Right lung (tissue), 5 donors: ENCODE results near the gene RGS5. TPM values are rescaled to one million over a fixed set of nuclear protein-coding genes. Genes with fewer than 3 reads are reported as not detected.
A peak's percentile ranks its signal among the peaks of the same experiment; 100 is the strongest.

Experiments used
- DNase-seq, 2 donors: peaks; one replicate each; pipeline ENCODE4 v3.0.0-alpha.2; 2013
- polyA plus RNA-seq, 5 donors: library from polyadenylated mRNA; unstranded; fragments of 120-200 nt; gene quantifications; one replicate each; pipeline versions ENCODE4 v1.2.1 to v1.2.3, GENCODE V29; 2013; ENCODE audit warnings: inconsistent platforms in 1 of 5, low replicate concordance in 1 of 5; ENCODE audit not compliant: insufficient read length in 5 of 5, insufficient read depth in 1 of 5

RGS5 gene
- polyA plus RNA-seq, 5 donors = 93.7 to 149 (median 113) TPM

DNA sequence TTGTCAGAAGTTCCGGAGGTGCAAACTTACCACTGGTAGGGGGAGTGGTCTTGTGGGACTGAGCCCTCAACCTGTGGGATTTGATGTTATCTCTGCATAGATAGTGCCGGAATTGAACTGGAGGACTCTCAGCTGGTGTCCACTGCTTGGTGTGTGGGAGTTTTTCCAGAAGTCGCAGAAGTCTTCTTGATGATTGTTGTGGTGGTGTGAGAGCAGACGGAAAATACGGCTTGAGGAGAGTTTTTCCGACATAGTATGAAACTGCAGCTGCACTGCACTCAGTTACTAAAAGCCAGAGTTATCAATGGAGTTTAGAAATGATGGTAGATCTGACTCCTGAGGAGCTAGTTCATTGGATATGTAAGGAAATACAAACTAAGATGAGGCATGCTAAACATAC is 14.9 kb downstream of the RGS5 start:
- no peak for DNase-seq

DNA sequence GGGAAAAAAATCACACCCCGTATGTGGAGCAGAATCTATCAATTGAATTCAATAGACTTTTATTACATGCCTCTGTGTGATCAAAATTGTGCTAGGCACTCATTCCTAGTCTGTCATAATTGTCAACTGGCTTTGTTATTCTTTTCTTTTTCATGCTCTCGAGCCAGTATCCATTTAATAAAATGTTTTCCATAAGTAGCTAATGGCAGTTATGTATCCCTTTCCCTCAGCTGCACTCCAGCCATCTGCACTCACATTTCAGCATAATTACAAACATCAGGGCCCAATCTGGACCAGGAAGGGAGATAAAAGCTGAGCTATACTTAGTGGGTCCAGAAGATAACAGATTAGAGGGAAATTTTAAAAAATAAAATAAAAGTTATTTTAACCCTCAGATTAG is 15.9 kb downstream of the RGS5 start:
- DNase-seq = no peak

DNA sequence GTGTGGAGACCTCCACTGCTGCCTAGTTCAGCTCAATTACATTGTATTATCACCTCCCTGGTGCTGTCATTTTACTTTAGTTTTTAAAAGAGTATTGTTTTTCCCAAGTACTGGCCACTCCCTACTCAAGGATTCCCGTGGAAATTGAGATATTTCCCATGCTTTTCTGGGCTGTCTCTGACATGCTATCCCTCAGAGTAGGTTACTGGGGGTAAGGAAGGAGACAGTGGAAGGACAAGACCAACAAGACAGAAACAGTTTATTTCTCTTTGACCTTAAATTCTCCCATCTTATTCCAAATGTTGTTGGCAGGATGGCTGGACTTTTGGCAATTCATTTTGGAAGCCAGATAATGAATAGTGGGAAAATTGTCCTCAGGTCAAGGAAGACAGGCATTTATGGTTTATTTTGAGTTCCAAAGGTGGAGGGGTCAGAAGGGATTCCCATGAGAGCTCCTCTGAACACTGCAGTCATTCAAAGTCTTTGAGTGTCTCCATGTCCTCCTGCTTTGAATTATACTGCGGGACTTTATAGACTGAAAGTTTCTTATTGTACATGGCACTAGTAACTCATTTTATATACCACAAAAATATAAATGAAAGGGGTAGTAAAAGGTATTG is 20.3 kb downstream of the RGS5 start:
- DNase-seq = no peak

DNA sequence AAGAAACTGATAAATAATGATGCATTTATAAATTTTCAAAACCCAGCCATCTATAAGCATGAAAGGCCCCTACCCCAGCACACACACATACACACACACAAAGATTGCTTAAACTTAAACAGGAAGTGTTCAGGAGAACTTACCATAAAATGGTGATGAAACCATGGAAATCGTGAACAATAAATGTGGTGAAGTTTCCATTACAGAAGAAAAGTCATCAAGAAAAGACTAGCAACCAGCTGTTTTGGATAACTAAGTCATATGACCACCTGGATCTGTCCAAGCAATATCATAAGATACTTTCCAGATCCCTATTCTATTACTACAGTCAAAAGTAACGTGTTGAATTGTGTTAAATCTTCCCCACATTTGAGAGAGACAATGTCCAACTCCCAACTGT is 24.1 kb downstream of the RGS5 start:
- no peak for DNase-seq

DNA sequence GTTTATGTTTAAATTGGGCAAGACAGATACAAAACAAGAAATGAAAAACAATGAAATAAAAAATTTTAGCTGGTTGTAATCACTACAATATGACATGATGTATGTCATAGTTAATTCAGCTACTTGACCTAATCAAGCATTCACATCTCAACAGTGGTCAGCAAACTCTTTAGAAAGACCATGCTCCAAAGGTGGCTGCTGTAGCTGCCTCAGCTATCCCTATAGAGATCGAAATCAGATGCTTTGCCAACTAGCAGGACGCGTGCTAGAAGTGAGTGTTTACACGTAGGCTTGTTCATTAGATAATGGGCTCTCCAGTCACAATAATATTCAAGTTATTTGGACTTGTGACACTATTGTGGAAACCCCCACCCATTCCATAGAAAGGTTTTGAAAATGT is 25.9 kb downstream of the RGS5 start:
- DNase-seq = no peak

DNA sequence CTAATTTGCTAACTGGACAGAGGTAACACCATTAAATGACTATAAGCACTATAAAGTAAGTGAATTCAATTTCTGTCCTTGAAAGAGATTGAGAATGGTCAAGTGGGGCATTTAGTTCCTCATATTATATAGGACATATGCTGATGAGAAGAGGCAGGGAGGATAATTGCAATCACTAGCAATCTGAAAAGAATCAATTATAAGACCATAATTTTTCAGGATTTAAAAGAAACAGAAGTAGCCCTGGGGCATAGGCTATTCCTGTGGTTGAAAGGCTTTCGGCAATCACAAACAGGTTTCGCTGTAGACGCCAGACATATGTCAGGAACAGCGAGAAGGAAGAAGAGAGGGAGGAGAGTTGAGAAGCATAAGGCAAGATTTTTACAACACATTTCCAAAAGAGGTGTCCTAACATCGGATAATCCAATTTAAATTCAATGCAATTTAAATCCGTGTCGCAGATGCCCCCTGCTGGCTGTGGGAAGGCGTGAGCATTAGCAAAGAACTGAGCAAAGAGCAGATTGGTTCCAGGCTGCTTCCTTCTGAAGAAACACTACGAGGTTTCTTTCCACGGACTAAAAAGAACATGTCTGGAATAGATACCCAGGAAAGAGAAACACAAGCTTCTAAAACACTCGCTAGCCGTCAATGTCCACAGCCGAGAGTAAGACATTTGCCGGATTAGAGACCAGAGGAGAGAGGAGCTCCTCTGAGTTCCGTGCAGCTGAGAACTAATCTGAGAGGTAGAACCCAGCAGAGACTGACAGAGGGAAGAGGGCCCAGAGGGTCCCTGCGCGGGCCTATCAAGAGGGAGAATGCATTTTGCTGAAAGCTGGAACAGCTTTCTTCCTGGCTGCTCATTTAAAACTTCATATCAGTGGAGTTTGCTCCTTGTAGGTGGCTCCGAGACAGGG is 27.9 kb downstream of the RGS5 start:
- peak in 1 of 2 donors; percentile 48 for DNase-seq

DNA sequence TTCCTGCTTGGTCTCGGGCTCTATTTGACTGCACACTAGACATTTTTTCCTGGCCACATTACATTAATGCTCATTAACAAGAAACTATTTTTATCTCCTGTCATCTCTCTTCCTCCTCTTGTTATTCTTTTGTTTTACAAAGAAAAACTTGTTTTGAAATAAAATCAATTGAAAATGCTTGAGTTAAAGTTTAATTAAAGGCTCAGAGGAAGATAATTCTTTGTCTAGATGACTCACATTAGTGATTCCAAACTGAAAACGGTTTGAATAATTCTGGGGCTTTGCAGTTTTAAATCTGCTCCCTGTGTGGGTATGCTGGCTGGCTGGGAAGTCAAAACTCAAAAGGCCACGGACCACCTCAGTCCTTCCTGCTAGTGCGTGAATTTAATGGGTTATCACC is 29.6 kb downstream of the RGS5 start:
- no peak for DNase-seq

DNA sequence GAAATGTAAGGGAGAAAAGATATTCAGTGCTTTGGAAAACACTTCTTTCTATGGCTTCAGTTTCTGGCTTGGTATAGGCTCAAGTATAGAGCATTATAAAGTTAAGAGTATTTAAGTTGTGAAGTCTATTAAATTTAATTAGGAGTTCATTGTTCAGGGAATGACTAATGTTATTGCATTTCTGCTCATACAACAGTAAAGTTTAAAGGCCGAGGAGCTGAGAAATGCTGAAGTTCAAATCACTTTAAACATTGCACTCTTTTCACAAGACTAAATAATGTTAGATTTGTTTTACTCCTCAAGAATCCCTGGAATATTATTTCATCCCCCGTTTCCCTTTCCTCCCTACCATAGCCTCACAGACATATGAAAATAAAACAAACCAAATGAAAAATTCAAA is 30.1 kb downstream of the RGS5 start:
- no peak for DNase-seq

DNA sequence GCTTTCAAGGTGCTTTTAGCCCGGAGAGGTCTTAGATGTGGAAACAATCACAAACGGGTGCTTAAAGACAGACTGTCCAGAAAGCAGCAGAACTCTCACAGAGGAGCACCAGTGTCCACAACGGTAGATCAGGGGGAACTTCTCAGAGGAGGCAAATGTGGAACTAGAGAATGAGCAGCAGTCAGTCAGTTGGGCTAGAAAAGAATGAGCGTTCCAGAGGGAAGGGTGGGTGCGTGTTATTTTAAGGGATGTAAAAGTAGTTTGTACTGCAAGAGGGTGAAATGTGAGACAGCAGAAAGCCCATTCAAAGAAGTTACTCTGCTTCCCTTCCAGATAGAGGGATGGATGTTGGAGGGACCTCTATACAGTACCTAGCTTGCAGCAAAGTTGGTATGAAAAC is 30.9 kb downstream of the RGS5 start:
- DNase-seq = no peak

DNA sequence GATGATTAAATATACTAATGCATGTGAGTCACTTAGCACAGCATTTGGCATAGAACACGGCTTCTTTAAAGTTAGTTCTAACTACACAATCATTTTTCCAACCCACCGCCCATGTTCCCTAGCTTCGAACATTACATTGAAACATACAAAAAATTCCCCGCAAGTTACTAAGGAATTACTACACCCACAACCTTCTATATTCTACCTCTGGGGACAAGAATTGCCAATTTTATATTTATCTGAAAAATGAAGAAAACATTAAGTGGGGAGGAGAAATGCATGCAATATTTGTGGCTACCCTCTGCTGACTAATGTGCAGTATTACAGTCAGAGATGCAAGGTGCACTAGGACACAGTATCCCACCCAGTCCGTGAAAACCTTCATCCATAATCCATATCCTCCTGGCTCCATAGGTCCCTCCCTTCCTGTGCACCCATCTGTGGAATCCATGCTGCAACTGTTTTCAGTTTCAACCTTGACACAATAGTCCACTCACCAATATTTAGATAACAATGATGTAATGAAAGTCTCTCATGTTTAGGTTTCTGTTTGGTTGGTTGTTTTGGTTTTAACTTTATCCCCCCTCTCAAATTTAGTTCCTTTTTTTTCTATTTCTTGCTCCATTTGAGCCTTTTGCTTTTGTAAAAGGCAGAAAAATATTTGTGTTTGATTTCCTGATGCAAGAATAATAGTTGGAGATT is 31.6 kb downstream of the RGS5 start:
- DNase-seq = no peak

DNA sequence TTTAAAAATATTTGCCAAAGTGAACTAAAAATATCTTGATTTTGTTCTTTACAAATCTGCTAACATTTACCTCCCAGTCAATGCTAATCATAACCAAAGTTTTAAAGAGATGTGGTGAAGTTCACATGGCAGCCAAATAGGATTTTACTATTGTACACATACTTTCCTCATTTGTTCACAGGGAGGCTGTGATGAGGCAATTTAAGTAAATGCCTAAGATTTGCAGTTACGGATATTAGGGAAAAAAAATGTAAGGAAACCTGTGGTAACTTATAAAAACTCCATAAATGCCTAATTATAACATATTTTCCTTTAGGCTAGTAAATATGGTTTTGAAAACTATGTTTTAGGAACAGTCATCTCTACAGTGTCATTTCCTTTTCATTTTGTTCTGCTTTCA is 32.4 kb downstream of the RGS5 start:
- no peak for DNase-seq

DNA sequence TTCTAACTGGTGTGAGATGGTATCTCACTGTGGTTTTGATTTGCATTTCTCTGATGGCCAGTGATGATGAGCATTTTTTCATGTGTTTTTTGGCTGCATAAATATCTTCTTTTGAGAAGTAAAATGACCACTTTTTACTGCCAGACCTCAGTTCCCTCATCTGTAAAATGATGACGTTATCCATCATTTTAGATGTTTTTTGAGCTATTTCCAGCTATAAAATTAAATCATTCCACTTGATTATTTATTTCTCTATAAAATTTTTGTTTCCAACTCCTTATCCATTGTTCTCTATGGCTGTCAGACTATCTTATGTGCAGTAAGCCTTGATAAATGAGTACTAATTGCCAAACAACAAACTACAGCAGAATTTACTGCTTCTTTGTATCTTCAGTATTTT is 33.2 kb downstream of the RGS5 start:
- no peak for DNase-seq

DNA sequence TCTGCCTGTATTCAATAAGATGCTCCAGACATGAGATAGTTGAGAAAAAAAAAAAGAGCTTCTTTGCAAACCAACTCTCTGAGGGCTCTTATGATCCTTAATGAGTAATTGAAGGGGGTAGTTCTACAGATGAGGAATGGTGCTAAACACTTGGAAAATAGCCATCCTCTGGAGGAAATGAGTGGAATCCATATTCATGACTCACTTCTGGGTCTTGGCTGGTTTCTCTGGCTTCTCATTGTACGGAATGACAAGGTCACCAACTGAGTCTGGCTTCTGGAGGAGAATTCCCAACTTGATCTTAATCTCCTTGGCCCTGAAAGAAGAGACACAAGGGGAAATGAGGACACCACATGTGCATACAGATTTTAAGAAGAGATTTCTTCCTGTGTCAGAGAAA is 34.7 kb downstream of the RGS5 start:
- no peak for DNase-seq

DNA sequence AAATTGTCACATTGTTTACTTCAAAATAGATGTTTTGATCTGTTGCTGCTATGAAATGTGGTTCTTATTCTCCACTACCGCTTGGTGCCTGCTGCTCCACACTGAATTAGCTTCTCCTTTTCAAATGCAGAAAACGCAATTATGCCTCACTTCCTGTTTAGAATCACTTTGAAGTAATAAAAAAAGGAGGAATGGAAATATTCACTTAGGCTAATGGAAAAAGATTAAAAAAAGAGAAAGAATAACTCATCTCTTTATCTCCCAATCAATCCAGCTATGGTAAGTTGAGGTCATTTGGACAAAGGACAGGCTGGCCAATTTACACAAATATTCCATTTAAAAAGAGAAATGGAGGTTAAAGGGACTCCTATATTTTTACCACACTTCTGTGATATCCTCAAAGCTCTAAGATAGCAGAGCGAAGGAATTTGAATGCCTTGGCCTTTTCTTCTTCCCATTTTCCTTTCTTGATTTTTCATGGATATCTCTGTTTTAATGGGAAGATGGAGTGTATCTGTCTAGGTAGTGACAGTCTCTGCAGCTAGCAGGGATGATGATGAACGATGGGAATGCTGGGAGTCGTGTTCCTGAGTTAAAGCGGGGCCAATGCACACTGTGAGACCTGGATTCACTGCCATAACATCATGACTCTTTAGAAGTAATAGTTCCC is 35.7 kb downstream of the RGS5 start:
- no peak for DNase-seq

DNA sequence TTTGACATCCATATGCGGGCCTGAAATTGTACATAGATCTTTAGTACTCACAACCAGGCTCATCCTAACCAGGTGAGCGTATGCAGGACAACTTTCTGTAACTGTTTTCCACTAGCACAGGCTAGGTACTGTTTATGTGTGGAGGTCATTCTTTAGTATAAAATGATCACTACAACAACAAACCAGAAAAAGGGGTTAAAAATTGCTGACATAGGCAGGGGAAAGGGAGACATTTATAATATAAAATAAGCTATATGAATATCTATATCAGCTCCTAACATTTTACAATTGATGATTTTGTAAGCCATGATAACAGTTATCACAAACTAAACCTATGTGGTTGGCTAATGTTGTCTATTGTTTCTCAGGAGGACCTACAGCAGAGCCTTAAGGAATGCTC is 37.6 kb downstream of the RGS5 start:
- DNase-seq = no peak

DNA sequence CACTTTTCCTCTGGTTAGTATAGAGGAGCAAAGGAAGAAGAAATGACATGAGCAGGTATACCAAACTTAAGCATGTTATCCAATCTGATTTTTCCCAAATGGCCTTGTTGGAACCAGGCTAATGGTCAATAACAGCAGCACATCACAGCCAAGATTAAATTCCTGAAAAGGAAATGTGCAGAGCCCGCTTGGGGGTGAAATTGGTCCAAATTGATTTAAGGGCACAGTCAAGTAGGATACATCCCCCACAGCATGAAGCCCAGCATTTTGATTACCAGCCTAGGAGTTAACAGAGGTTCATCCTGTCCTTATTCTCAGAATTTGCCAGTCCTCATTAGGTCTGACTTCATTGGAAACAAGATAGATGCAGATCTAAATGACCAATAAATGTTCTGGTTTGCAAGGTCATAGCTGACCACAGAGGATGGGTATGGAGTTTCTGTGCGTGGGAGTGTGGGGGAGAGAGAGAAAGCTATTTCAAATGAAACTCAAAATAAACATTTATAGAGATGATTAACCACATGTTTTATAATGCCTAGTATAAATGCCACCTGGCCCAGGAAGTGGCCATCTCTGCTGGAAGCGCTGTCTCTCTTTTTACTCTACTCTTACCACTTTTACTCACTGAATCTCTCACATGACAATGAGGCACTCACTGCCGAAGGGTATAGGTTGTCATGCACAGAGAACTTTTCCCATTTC is 38.7 kb downstream of the RGS5 start:
- no peak for DNase-seq

DNA sequence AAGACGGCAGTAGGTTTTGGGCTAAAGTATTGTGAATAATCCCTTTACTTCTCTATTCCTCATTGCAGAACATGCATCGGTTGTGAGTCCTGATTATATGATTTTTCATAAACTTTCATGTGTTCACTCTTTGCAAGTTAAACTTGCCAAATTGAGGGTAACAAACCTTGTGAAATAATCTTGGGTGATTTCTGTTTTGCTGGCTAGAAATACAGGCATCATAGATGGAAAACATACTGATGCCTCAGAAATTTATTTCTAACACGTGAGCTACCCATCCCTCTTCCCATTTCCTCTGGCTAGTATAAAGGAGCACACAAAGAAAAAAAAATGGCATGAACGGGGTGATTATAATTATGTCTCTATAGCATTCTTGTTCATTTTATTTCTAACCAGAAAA is 39.6 kb downstream of the RGS5 start:
- DNase-seq = peak in 1 of 2 donors; percentile 18

DNA sequence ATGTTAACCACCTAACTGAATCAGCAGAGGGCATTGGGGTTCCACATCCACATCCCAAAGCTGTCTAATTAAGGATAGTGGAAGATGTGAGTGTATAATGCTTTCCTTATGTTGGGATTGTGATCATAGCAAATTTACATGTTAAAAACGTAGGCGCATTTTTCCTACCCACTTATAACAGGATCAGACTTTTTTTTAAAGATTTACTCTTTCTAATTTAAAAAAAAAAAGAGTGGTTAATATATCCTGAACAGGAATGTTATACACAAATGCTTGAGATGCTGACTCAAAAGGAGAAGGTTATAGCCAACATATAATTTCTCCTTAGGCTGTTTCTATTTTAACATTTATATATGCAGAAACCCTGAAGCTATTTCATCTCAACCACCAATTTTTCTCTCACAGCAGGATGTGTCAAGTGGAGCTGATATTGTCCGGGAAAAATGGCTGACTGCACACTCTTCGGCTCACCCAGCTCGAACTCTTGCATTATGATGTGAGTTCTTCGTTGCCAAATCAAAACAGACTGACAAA is 40.3 kb downstream of the RGS5 start:
- DNase-seq = peak in 1 of 2 donors; percentile 46

DNA sequence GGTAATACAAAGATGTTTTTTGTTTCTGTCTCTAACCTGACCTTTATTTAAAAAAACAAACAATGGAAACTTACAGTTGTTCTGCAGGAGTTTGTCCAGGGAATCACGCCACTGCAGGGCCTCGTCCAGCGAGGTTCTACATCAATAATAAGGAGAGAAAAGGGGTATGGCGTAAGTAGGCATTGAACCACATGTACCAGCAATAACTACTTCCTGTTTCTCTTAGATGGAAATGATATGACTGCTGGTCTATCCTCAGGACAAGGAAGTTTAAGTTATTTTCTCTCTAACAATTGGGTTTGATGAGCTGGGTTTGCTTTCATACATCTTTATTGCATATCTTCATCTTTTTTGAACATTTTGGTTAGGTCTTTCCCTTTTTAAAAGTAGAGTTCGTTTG is 40.9 kb downstream of the RGS5 start:
- DNase-seq = no peak

DNA sequence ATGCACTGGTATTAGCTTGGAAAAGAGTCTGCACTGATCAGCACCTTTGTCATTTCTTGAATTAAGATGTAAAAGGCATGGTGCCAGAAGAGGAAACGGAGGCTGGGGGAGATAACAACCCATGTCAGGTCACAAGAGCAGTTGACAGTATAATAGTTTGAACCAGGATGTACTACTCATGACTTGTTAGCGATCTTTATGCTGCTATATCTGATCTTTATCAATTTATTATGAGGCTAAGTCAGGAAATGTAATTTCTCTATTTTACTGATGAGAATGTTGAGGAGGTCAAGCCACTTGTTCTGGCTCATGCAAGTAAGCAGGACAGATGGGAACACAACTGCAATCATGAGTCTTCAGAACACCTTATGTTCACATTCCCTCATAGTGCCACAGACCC is 41.4 kb downstream of the RGS5 start:
- DNase-seq = no peak

DNA sequence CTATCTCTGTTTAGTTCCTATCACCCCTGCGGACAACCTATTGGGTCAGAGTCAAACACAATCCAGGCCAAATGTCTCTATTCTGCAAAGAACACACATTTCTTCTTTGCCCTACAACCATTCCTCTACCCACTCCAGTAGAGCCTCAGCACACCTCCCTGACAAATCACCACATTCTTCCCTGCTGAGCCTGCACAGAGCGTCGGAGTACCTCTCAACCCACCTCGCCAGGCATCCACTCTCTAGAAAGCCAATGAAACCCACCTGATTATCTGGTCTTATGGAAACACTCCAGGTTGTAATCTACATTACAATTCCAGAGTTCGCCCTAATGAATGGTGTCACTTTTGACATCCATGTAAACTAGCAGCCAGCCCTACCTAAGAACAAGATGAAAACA is 47.1 kb downstream of the RGS5 start:
- no peak for DNase-seq
